B cell (primary cell): Measurements from ENCODE around the gene RCN1.

ENCODE experiments used
- EZH2 ChIP-seq: IDR thresholded peaks from 2 replicates; pipeline ENCODE4 v1.6.1; 2012; ENCODE audit warnings: borderline replicate concordance, low read depth, mild to moderate bottlenecking, moderate library complexity, low read length; ENCODE audit not compliant: insufficient read depth, poor library complexity, severe bottlenecking
- TF ChIP-seq, protein P1 (sequence below): fragments of 200-600 bp; IDR thresholded peaks from one replicate; pipeline ENCODE4 v1.8.0; 2022; ENCODE audit warnings: antibody characterized with exemption, mild to moderate bottlenecking

DNA sequence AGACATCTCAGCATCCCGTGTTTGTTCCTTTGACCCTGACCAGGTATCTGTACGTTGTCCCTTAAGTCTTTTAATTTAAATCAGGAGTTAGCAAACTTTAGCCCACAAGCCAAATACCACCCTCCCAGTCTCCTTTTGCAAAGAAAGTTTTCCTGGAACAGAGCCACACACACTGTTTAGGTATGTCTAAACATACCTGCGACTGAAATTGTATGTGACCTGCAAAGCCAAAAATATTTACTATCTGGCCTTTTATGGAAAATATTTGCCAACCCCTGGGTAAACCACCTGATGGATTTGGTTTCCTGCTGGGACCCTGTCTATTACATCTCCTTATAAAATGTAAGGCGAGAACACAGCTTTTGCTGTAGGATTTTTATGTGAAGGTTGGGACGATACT is 20.2 kb upstream of the RCN1 start:
- TF ChIP-seq, protein P1, sequence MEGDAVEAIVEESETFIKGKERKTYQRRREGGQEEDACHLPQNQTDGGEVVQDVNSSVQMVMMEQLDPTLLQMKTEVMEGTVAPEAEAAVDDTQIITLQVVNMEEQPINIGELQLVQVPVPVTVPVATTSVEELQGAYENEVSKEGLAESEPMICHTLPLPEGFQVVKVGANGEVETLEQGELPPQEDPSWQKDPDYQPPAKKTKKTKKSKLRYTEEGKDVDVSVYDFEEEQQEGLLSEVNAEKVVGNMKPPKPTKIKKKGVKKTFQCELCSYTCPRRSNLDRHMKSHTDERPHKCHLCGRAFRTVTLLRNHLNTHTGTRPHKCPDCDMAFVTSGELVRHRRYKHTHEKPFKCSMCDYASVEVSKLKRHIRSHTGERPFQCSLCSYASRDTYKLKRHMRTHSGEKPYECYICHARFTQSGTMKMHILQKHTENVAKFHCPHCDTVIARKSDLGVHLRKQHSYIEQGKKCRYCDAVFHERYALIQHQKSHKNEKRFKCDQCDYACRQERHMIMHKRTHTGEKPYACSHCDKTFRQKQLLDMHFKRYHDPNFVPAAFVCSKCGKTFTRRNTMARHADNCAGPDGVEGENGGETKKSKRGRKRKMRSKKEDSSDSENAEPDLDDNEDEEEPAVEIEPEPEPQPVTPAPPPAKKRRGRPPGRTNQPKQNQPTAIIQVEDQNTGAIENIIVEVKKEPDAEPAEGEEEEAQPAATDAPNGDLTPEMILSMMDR: no peak
- no peak for TF ChIP-seq EZH2
